ENCODE measurements around the gene CPS1.

The CPS1 gene

GRCh38 chr2:210558708-210559107 lies 2.3 kb downstream of the CPS1 start:
- Mint-ChIP-seq H3K4me1 (no peaks in the 10 kb centered on the region), H3K36me3 (no peaks in the 10 kb centered on the region), H3K27ac (no peak overlapping the region), H3K9me3 (no peaks in the 10 kb centered on the region), H3K4me3 (no peak overlapping the region), H3K27me3 (peaks cover 5% of the 10 kb centered on the region)
- no peak for ATAC-seq (ENCODE audit: low read depth)
- no peak for DNase-seq (ENCODE audit: low spot score in 2 of 2)

DNA sequence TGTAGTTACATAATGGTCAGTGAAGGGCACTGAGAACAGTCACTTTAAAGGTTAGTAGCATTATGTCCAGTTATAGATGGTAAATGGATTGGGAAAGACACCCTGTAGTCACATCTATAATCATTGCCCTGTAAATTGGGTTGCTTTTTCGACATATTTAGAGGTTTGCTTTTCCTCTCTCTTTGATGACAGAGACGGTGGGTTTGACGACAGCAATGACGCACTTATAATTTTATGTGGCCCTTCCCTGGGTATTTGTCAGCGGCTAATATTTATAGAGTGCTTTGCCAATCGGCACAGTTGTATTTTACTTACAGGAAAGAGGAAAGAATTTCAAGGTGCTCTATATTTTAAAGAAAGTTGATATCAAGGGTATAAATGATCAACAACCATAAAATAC lies 2.8 kb downstream of the CPS1 start:
- H3K27ac Mint-ChIP-seq, result no peak overlapping the region
- H3K4me3 Mint-ChIP-seq, result no peak overlapping the region
- no peaks in the 10 kb centered on the region for H3K9me3 Mint-ChIP-seq
- no peaks in the 10 kb centered on the region for H3K4me1 Mint-ChIP-seq
- ATAC-seq (ENCODE audit: low read depth), result no peak
- DNase-seq (ENCODE audit: low spot score in 2 of 2), result no peak
- no peaks in the 10 kb centered on the region for H3K36me3 Mint-ChIP-seq
- peaks cover 5% of the 10 kb centered on the region for H3K27me3 Mint-ChIP-seq

GRCh38 chr2:210561475-210561874 lies 5.1 kb downstream of the CPS1 start:
- Mint-ChIP-seq H3K9me3 (no peaks in the 10 kb centered on the region), H3K36me3 (no peaks in the 10 kb centered on the region), H3K4me1 (no peaks in the 10 kb centered on the region), H3K27me3 (no peaks in the 10 kb centered on the region), H3K4me3 (no peak overlapping the region), H3K27ac (no peak overlapping the region)
- ATAC-seq (ENCODE audit: low read depth), result no peak
- no peak for DNase-seq (ENCODE audit: low spot score in 2 of 2)

DNA sequence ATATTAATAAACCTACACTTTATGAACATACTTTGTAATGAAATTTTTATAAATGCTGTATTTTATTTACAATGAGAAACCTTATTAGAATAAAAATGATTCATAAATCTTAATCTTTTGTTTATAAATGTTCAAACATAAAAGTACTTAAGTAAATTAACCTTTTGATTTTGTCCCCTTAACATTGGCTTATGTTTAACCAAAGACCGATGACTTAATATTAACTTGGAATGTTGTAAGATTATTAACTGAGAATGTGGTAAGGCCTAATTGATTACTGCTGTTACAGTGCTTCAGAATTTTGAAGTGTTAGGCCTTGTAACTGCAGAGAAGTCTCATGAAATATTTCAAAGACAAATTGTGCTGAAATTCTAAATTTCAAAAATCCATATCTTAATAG lies 5.7 kb downstream of the CPS1 start:
- no peaks in the 10 kb centered on the region for H3K9me3 Mint-ChIP-seq
- no peaks in the 10 kb centered on the region for H3K4me1 Mint-ChIP-seq
- DNase-seq (ENCODE audit: low spot score in 2 of 2), result no peak
- no peak for ATAC-seq (ENCODE audit: low read depth)
- no peak overlapping the region for H3K4me3 Mint-ChIP-seq
- H3K27me3 Mint-ChIP-seq, result no peaks in the 10 kb centered on the region
- no peak overlapping the region for H3K27ac Mint-ChIP-seq
- no peaks in the 10 kb centered on the region for H3K36me3 Mint-ChIP-seq

GRCh38 chr2:210562502-210563080 lies 6.2 kb downstream of the CPS1 start:
- Mint-ChIP-seq H3K36me3 (no peaks in the 10 kb centered on the region), H3K4me1 (no peaks in the 10 kb centered on the region), H3K9me3 (no peaks in the 10 kb centered on the region), H3K27ac (no peak overlapping the region), H3K27me3 (no peaks in the 10 kb centered on the region), H3K4me3 (no peak overlapping the region)
- ATAC-seq (ENCODE audit: low read depth) (no peak), DNase-seq (ENCODE audit: low spot score in 2 of 2) (no peak)

DNA sequence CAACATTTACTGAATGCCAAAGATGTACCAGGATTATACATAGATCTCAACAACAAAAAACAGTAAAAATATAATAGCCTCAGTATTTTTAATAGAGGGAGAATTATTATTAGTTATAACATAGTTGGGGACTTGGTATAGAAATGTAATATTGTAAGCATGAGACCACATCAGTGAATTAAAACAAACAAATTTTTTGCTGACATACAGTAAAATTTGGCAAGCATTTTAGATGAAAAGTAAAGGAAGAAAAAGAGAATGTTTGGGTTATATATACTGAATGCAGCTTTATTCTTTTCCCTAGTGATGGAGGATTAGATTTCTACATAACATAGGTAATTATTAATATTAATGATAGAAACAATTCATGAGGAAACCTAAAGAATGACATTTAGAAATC lies 10.9 kb downstream of the CPS1 start:
- no peak for ATAC-seq (ENCODE audit: low read depth)
- no peak overlapping the region for H3K27ac Mint-ChIP-seq
- no peak overlapping the region for H3K4me3 Mint-ChIP-seq
- H3K4me1 Mint-ChIP-seq, result no peaks in the 10 kb centered on the region
- no peaks in the 10 kb centered on the region for H3K27me3 Mint-ChIP-seq
- H3K36me3 Mint-ChIP-seq, result no peaks in the 10 kb centered on the region
- H3K9me3 Mint-ChIP-seq, result no peaks in the 10 kb centered on the region
- DNase-seq (ENCODE audit: low spot score in 2 of 2), result no peak

DNA sequence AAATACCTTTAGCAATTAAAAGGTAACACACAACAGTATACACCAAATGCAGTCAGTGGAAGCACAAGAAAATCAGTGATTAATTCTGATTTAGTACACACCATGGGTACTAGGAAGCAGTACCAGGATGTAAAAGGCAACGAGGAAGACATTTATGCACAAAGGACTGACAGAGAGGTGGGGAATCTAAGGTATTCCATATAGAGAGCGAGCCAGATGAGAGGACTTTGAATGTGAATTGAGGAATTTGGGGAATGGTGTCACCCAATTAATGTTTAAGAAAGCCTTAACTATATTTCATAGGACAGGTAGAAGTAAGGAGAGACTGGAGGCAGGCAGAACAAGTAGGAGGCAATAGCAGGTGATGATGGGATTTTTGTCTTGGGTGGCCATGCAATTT lies 11.7 kb downstream of the CPS1 start:
- H3K4me3 Mint-ChIP-seq, result no peak overlapping the region
- H3K27ac Mint-ChIP-seq, result no peak overlapping the region
- no peaks in the 10 kb centered on the region for H3K9me3 Mint-ChIP-seq
- H3K36me3 Mint-ChIP-seq, result no peaks in the 10 kb centered on the region
- no peaks in the 10 kb centered on the region for H3K27me3 Mint-ChIP-seq
- no peak for DNase-seq (ENCODE audit: low spot score in 2 of 2)
- H3K4me1 Mint-ChIP-seq, result no peaks in the 10 kb centered on the region
- no peak for ATAC-seq (ENCODE audit: low read depth)

GRCh38 chr2:210577263-210578071 lies 21.1 kb downstream of the CPS1 start:
- Mint-ChIP-seq H3K4me1 (no peaks in the 10 kb centered on the region), H3K27ac (no peak overlapping the region), H3K4me3 (no peak overlapping the region), H3K36me3 (no peaks in the 10 kb centered on the region), H3K27me3 (no peaks in the 10 kb centered on the region), H3K9me3 (no peaks in the 10 kb centered on the region)
- DNase-seq (ENCODE audit: low spot score in 2 of 2) (peak in 1 of 2 donors; percentile 9), ATAC-seq (ENCODE audit: low read depth) (peak; percentile 58)

GRCh38 chr2:210584834-210585233 lies 28.4 kb downstream of the CPS1 start:
- DNase-seq (ENCODE audit: low spot score in 2 of 2), result no peak
- no peaks in the 10 kb centered on the region for H3K27me3 Mint-ChIP-seq
- no peaks in the 10 kb centered on the region for H3K9me3 Mint-ChIP-seq
- ATAC-seq (ENCODE audit: low read depth), result no peak
- no peaks in the 10 kb centered on the region for H3K36me3 Mint-ChIP-seq
- no peak overlapping the region for H3K27ac Mint-ChIP-seq
- no peak overlapping the region for H3K4me3 Mint-ChIP-seq
- H3K4me1 Mint-ChIP-seq, result no peaks in the 10 kb centered on the region

GRCh38 chr2:210586381-210586780 lies 30.0 kb downstream of the CPS1 start:
- DNase-seq (ENCODE audit: low spot score in 2 of 2) (no peak), ATAC-seq (ENCODE audit: low read depth) (no peak)
- no peaks in the 10 kb centered on the region for H3K4me1 Mint-ChIP-seq

DNA sequence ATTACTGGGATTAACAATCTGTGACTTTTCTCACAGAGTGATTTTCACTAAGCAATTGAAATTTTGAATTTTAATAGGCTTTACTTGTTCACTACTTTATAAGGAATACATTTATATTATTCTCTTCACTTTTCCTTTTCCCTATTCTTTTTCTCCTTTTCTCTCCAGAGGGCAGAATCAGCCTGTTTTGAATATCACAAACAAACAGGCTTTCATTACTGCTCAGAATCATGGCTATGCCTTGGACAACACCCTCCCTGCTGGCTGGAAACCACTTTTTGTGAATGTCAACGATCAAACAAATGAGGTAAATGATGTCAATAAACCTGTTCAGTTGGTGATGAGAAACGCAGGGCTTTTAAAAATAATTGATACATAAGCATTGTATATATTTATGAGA lies 35.3 kb downstream of the CPS1 start:
- DNase-seq (ENCODE audit: low spot score in 2 of 2), result no peak
- no peaks in the 10 kb centered on the region for H3K36me3 Mint-ChIP-seq
- H3K27ac Mint-ChIP-seq, result no peak overlapping the region
- no peaks in the 10 kb centered on the region for H3K4me1 Mint-ChIP-seq
- no peak overlapping the region for H3K4me3 Mint-ChIP-seq
- H3K27me3 Mint-ChIP-seq, result no peaks in the 10 kb centered on the region
- no peak for ATAC-seq (ENCODE audit: low read depth)
- no peaks in the 10 kb centered on the region for H3K9me3 Mint-ChIP-seq

More at GRCh38 chr2:210586381-210586780, 30.0 kb downstream of the CPS1 start:
- Mint-ChIP-seq H3K4me3 (no peak overlapping the region), H3K27ac (no peak overlapping the region), H3K9me3 (no peaks in the 10 kb centered on the region), H3K27me3 (no peaks in the 10 kb centered on the region), H3K36me3 (no peaks in the 10 kb centered on the region)

GRCh38 chr2:210592726-210593125 lies 36.3 kb downstream of the CPS1 start:
- H3K4me3 Mint-ChIP-seq, result no peak overlapping the region
- no peaks in the 10 kb centered on the region for H3K4me1 Mint-ChIP-seq
- no peaks in the 10 kb centered on the region for H3K27me3 Mint-ChIP-seq
- ATAC-seq (ENCODE audit: low read depth) (no peak), DNase-seq (ENCODE audit: low spot score in 2 of 2) (no peak)
- H3K27ac Mint-ChIP-seq, result no peak overlapping the region
- H3K36me3 Mint-ChIP-seq, result no peaks in the 10 kb centered on the region
- no peaks in the 10 kb centered on the region for H3K9me3 Mint-ChIP-seq

DNA sequence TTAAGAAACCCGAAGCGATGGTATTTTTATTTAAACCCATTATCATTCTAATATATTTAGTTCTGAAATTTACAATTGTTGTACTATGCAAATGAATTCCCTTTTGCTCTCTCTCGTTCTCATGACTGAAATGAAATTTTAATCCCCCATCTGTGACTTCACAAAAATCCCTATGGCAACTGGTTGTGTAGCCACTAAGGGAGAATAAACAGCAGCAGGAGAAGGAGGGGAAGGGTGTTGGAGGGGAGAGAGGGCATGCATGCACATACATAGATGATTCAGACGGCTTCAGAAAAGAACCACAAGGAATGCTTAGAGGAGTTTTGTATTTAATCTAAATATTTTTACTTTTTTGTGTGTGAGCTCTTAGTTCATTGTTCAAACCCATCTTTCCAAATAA lies 36.8 kb downstream of the CPS1 start:
- DNase-seq (ENCODE audit: low spot score in 2 of 2) (no peak), ATAC-seq (ENCODE audit: low read depth) (no peak)
- Mint-ChIP-seq H3K4me1 (no peaks in the 10 kb centered on the region), H3K9me3 (no peaks in the 10 kb centered on the region), H3K4me3 (no peak overlapping the region), H3K27ac (no peak overlapping the region), H3K36me3 (no peaks in the 10 kb centered on the region), H3K27me3 (no peaks in the 10 kb centered on the region)

GRCh38 chr2:210598219-210598618 lies 41.8 kb downstream of the CPS1 start:
- no peaks in the 10 kb centered on the region for H3K4me1 Mint-ChIP-seq
- H3K27ac Mint-ChIP-seq, result no peak overlapping the region
- no peak for ATAC-seq (ENCODE audit: low read depth)
- no peak for DNase-seq (ENCODE audit: low spot score in 2 of 2)
- no peaks in the 10 kb centered on the region for H3K27me3 Mint-ChIP-seq
- H3K36me3 Mint-ChIP-seq, result no peaks in the 10 kb centered on the region
- H3K9me3 Mint-ChIP-seq, result peaks cover 4% of the 10 kb centered on the region
- no peak overlapping the region for H3K4me3 Mint-ChIP-seq

- no peak for ATAC-seq (ENCODE audit: low read depth)
- peaks cover 4% of the 10 kb centered on the region for H3K9me3 Mint-ChIP-seq
- H3K27me3 Mint-ChIP-seq, result no peaks in the 10 kb centered on the region
- no peaks in the 10 kb centered on the region for H3K4me1 Mint-ChIP-seq
- no peak overlapping the region for H3K27ac Mint-ChIP-seq
- no peaks in the 10 kb centered on the region for H3K36me3 Mint-ChIP-seq
- no peak overlapping the region for H3K4me3 Mint-ChIP-seq
- DNase-seq (ENCODE audit: low spot score in 2 of 2), result no peak
Measured at GRCh38 chr2:210599476-210599875, 43.1 kb downstream of the CPS1 start.

All from memory B cell (primary cell).